ENCODE measurements around the gene ZC3H14.
"Not testable (repeated sequence)": the region's sequence is repeated elsewhere in the genome, so short reads cannot be mapped to it uniquely, and the experiment has no call there.

Gene ZC3H14, protein sequence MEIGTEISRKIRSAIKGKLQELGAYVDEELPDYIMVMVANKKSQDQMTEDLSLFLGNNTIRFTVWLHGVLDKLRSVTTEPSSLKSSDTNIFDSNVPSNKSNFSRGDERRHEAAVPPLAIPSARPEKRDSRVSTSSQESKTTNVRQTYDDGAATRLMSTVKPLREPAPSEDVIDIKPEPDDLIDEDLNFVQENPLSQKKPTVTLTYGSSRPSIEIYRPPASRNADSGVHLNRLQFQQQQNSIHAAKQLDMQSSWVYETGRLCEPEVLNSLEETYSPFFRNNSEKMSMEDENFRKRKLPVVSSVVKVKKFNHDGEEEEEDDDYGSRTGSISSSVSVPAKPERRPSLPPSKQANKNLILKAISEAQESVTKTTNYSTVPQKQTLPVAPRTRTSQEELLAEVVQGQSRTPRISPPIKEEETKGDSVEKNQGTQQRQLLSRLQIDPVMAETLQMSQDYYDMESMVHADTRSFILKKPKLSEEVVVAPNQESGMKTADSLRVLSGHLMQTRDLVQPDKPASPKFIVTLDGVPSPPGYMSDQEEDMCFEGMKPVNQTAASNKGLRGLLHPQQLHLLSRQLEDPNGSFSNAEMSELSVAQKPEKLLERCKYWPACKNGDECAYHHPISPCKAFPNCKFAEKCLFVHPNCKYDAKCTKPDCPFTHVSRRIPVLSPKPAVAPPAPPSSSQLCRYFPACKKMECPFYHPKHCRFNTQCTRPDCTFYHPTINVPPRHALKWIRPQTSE

DNA sequence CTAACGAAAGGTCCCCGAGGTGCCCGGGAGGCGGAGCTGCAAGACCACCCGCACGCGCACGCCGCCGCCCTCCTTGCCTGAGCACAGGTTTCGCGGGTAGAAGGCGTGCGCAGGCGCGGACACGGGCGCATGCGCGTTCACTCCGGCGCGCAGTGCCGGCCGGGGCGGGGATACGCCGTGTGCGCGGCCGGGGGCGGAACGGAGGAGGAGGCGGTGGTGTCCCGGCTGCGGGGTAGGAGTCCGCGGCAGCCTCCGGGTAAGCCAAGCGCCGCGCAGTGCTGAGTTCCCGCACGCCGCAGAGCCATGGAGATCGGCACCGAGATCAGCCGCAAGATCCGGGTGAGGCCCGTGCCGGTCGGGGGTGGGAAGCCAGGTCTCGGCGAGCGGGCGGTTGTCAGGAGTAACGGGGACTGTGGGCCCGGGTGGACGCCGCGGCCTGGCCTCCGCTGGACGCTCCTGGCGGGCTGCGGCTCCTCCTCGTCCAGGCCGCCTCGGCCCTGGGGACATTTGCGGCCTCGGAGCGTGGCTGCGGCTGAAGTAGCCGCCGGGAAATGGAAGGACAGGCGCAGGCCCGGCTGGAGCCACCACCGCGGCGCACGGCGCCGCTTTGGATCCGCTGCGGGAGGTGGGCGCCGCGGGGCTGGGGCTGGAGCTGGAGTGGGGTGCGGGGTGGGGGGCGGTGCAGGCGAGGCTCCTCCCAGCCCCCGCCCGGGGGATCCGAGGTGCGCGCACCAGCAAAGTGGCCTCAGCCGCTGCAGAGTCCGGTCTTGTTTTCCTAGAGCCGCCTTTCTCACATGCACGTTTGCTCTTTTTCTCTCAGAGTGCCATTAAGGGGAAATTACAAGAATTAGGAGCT is at the start of gene ZC3H14:
ZC3H14 (plus strand) TSS at position 207 of the 856 bp plus-strand sequence; CDS start at position 304, 97 bp downstream.
- peak; percentile 70 for DNase-seq

DNA sequence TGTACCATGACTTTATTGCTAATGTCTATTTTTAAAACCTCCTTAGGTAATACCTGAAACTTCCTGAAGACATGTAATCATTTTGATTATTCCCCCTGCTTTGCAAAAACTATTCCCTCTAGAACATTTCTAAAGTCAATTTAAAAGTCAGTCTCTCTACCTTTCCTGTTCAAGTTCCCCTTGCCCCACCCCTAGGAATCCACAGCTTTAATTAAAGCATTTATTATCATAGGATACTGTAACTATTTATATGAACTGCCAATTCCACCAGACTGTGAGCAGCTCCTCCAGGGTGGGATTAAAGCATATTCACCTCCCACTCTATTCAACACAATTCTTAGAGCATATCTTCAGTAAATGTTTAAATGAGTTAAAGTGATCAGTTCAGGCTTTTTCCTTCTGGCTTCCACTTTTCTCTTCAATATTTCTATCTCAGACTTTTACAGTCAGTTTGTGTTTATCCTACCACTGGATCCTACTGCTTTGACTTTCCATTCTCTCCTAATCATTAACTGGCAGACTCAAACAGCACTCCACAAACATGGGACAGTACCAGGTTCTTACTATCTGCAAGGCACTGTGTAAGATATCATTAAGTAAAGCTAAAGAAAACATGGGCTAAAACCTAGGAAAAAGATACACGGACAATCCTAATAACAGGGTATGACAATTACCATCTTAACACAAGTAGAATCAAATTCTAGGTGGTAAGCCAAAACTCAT is 47.2 kb upstream of the ZC3H14 start:
- no peak for DNase-seq

DNA sequence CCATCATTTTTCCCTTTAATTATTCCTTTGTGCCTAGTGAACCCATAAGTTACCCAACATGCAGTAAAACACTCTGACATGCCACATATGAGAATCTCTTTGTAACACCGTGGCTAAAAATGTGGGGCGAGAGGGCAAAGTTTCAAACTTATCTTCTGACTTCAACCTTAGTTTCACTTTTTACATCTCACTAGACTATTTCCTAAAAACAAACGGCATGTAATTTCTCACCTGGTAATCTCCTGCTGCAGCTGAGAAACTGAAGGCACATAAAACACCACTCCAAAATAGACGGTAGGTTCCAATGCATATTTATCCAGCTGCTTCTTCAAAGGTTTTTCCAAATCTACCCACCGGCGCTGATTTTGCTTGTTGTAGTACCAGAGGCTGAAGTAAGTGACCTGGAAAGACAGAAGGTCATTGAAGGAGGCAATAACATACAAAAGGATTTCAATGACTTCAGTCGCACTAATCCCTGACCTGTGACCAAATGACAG is 45.9 kb upstream of the ZC3H14 start:
- no peak for DNase-seq

DNA sequence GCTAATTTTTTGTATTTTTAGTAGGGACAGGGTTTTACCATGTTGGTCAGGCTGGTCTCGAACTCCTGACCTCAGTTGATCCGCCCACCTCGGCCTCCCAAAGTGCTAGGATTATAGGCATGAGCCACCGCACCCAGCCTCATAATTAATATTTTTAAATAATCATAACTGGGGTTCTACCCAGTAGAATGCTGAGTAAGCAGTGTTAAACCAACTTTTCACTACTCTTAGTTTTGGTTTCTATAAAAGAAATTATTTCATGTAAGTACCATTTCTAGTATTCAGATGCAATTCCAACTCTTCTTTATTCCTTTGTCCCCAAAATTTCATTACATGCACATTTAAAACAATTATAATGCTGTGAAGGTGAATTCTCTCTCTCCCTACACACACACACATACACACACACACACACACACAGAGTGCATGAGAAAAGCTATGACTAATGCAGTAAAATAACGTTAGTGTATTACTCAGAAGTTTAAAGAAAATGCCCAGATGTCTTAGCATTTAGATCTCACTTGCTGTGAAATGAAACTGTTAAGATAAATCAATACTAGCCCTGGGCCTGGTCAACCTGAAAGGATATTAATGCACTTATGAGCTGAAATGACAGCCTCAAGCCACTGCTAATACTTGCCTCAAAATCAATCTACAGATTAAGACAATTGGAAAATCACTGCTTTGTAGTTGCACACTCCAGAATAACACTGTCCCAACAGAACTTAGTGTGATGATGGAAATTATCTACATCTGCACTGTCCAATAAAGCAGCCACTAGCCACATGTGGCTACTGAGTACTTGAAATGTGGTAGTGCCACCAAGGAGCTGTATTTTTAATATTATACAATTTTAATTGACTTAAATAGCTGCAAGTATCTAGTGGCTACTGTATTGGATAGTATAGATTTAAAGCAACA is 44.0 kb upstream of the ZC3H14 start:
- DNase-seq, result no peak

DNA sequence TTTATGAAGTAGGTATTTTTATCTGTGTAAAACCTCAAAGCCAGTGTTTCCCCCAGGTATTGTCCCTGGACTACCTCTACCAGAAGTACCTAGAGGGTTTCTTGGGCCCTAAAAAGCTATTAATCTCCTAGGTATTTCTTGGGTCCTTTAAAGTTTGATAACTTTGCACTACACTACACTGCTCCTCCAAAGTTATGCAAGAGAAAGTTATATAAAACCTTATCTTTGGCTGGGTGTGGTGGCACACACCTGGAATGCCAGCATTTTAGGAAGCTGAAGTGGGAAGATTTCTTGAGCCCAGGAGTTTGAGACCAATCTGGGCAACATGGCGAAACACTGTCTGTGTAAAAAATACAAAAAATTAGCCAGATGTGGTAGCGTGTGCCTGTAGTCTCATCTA is 42.9 kb upstream of the ZC3H14 start:
- no peak for DNase-seq

DNA sequence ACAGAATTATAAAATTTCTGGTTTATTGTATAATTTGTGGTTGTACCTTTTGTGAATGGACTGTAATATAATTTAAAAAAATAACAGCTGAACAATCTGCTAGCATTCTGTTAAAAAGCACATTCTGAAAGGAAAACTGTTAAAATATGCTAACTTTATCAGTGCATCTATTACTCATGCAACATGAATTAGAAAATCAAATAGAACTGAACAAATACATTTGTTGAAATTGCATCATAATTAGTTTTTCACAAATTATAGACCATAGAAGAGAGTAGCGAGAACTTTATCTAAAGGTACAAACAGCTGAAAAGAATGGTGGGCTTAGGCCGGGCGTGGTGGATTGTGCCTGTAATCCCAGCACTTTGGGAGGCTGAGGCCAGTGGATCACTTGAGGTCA is 41.0 kb upstream of the ZC3H14 start:
- DNase-seq, result no peak

DNA sequence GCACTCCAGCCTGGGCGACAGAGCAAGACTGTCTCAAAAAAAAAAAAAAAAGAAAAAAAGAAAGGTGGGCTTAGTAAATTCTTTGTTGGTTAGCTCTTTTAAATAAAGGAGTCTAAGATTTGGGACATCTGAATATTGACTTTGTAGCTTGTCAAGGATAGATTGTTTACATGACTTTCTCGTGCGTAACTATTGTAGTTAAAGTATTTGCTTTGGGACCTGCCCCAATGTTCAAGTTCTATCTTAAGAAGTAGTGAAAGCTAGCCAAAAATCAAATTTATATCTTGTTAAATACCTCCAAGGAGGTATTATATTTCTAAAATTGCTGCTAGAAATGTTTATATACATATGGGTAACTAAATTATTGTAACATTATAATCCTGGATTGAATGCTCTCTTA is 40.4 kb upstream of the ZC3H14 start:
- no peak for DNase-seq

DNA sequence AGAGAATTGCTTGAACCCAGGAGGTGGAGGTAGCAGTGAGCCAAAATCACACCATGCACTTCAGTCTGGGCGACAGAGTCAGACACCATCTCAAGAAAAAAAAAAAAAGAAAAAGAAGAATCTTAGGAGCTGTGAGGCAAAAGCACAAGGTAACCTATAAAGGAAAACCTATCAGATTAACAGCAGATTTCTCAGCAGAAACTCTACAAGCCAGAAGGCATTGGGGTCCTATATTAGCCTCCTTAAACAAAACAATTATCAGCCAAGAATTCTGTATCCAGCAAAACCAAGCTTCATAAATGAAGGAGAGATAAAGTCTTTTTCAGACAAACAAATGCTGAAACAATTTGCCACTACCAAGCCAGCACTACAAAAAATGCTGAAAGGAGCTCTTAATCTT is 32.9 kb upstream of the ZC3H14 start:
- not testable (repeated sequence) for DNase-seq

DNA sequence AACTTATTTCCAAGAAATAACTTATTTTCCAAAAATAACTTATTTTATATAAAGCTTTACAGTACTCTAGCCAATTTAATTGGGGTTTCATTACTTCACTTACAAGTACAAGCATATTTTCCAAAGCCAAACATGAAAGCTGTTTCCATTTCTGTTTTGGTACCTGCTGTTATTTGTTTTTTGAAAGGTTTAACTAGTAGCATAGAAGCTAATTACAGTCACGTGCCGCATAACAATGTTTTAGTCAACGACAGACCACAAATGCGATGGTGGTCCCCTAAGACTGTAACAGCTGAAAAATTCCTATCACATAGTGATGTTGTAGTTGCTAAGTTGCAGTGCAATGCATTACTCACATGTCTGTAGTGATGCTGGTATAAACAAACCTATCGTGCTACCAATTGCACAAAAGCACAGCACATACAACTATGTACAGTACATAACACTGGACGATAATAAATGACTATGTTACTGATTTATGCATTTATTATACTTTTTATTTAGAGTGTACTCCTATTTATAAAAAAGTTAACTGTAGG is 29.7 kb upstream of the ZC3H14 start:
- no peak for DNase-seq

DNA sequence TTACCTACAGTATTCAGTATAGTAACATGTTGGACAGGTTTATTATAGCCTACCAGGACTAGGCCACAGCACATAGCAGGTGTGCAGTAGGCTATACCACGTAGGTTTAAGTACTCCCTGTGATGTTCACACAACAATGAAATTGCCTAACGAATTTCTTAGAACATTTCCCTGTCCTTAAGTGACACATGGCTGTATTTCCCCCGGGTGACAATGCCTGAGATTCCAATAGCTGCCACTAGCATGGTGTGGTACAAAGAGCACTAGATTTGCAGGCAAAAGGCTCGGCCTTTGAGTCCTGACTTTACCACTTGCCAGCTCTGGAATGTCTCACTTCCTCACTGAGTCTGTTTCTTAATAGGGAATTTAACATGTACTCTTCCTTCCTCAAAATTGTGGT is 27.7 kb upstream of the ZC3H14 start:
- no peak for DNase-seq

DNA sequence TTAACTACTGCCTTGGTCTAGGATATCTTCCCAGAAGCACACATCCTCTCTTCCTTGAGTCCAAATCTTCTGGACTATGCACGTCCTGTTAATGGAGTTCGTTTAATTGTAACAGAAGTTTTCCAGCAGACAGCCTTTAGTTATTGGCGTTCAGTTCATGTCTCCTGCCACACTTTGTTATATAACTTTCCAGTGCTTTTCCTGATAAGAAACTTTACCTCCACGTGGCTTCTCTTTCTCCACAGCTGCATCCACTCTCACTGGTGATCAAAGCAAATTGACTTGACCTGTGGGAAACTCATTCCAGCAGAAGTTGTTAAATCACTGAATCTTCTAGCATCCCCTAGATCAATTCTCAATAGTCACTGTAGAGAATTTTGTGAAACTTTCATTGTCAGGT is 27.0 kb upstream of the ZC3H14 start:
- no peak for DNase-seq

DNA sequence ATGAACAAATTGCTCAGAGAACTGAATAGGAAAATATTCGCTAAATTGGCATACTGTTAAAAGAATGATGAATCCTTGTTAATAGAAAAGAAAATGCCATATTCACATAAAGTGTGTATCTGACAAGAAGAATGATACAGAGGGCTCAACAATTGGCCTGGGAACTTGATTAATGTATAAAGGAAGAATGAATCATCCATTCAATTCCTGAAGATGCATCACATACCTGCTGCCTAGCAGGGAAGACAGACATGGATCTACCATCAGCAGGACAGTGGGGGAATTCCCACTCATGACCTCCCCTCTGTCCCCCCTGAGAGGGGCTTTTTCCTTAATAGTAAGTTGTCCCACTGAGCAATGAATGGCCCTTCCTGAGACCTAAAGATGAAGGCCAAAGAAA is 21.5 kb upstream of the ZC3H14 start:
- DNase-seq, result no peak

DNA sequence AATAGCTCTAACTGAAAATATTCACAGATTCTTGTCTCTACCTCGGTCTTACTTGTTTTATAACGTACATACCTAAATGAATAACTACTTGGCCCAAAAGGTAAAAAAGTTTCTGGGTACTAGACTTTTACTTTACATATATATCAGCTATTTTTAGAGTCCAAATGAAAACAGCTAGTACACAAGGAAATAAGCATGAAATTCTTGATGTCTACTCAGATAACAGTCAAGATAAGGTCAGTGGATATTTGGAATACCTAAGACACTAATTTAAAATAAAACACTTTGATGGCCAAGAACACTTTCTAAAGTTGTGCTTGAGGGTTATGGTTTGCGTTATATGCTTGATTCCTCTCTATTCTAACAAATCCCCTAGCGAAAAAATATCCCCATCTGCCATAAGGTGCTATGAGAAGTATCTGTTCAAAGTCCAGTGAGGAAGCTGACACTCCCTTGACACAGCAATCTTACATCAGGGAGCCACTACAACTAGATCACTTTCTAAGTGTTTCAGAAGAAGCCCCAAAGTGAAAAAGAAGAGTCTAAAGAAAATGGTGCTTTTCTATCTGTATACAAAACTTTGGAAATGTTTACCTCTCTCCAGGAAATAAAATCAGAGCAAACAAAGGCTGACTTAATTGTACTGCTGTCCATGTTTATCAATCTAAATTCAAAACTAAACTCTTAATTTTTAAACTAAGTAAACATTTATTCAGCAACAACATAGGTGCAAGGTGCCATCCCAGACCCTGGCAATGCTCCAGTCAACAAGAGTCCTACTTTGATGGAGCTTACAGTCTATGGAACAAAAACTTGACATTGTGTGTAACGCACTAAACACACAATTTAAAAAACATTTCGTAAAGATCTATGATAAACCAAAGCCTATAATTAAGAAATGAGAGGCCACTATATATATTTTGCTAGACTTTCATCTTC is 19.7 kb upstream of the ZC3H14 start:
- DNase-seq, result no peak

DNA sequence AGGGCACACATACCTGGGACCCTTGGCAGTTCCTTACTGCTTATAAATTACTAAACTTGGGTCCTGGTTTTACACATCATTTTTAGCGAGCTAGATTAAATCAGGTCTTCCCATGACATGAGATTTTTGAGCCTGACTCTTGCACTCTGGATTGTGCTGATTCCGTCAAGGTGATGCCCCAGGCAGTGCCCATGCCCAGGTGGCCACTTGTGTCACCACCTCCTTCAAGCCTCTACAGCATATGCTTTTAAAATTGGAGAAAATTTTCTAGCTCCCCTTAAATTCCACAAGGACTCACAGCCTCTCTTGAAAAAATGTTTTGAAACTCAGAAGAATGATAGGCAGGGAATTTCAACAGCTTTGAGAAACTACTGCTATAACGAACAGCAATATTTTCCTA is 17.6 kb upstream of the ZC3H14 start:
- no peak for DNase-seq

DNA sequence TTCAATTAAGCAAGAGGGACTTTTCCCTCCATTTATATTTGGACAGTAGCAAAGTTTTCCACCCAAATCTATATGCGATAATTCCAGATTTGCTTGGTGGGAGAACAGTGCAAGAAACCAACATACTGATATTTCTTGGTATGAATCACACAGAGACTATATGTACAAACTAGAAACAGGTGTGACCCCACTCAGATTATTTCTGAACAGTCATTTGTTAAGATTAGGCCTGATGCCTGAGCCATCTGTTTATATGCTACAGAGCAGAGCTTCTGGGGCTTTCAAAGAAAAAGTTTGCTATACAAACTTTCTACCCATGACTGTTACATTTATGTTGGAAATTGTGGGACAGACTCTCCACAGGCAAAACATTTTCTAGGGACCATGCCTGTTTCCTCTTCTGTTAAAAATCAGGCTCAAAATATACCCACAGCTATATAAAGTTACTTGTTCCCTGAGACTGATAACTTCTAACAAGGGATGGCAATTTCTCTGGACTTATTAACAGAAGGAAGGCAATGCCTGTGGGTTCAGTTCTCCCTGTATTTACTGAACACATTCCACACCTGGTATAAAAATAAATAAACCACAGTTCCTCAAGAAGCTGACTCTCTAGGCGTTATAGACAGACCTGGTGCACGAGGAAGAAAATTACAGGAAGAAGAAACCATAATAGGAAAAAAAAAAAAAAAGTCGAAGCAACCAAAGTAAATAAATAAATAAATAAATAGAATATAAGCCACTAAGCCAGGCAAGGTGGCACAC is 16.0 kb upstream of the ZC3H14 start:
- DNase-seq, result no peak

DNA sequence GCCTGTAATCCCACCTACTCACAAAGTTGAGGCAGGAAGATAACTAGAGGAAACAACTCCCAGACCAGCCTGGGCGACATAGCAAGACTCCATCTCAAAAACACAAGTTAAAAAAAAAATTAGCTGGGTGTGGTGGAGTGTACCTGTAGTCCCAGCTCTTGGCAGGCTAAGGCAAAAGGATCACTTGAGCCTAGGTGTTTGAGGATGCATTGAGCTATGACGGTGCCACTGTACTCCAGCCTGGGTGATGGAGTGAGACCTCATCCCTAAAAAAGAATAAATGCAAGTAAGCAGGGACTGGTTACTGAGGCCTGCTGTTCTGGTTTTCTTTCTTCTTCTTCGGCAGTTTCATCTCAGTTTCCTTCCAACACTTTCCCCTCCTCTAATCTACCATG is 15.5 kb upstream of the ZC3H14 start:
- DNase-seq, result no peak

DNA sequence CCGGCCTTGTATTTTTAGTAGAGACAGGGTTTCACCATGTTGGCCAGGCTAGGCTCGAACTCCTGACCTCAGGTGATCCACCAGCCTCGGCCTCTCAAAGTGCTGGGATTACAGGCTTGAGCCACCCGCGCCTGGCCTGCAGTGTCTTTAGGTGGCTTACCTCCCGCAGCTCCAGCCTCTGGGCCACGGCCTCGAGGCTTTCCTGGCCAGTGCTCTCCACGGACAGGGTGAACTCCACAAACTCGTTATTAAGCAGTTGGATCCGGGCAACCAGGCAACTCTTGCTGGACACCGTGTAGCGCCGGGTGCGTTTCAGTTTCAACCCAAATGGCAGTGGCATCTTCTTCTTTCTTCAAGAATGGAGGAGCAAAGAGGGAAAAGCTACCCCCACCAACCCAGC is 12.8 kb upstream of the ZC3H14 start:
- no peak for DNase-seq

DNA sequence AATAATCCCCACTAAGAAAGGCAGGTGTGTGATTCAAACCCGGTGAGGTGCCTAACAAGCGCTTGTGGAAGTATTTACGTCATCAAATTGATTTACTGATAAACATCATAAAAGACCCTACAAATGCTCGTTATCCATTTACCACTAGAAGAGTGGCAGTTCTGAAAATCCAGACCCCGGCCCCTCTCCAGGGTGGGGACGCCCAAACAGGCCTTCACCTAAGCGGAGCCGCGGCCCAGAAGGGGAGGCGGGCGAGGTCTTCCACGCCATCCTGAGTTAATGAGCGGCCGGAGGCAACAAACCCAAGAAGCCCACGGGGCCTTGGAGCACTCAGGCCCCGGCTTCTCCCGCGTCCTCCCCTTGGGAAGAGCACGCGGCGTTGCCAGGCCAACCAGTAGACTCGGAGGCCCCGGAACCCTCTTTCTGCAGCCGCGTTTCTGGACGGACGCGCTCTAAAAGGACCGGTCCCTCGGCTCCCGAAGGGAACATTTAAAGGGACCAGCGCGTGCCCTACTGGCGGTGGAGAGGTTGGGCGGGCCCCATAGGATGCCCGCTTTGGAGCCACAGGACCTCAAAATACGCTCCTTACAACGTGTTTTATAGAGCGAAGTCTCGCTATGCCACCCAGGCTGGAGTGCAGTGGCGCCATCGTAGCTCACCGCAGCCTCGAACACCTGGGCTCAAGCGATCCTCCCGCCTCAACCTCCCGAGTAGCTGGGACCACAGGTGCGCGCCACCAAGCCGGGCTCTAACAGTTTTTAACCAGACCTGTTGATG is 11.6 kb upstream of the ZC3H14 start:
- peak; percentile 32 for DNase-seq

Data from NCI-H510A (cell line).